Dendritic cell treated with granulocyte-macrophage colony-stimulating factor and Interleukin-4, amounts not matched to agents 40 ng/mL and 50 ng/mL, for 4 days (primary cell): ENCODE data around the gene RAVER1.
"Not testable (repeated sequence)": the region's sequence is repeated elsewhere in the genome, so short reads cannot be mapped to it uniquely, and the experiment has no call there.

Source experiments
- H3K27ac Mint-ChIP-seq: one replicate; pipeline ENCODE4 v1.8.0; 2022; ENCODE audit warnings: mild to moderate bottlenecking, mixed read lengths
- H3K27me3 Mint-ChIP-seq: one replicate; pipeline ENCODE4 v1.8.0; 2022; ENCODE audit warnings: mild to moderate bottlenecking, mixed read lengths
- H3K36me3 Mint-ChIP-seq: one replicate; pipeline ENCODE4 v1.8.0; 2022; ENCODE audit warnings: low read depth, mixed read lengths
- H3K4me1 Mint-ChIP-seq: one replicate; pipeline ENCODE4 v1.8.0; 2022; ENCODE audit warnings: low read depth, mixed read lengths
- H3K4me3 Mint-ChIP-seq: one replicate; pipeline ENCODE4 v1.8.0; 2022; ENCODE audit warnings: mild to moderate bottlenecking, moderate library complexity, mixed read lengths
- H3K9me3 Mint-ChIP-seq: one replicate; pipeline ENCODE4 v1.8.0; 2022; ENCODE audit warnings: mixed read lengths
- intact Hi-C: fragments of 100-400 bp; cut with micrococcal nuclease; formaldehyde crosslinking; loops from one replicate; pipeline ENCODE4 v1.15.0; 2022

The RAVER1 gene

DNA sequence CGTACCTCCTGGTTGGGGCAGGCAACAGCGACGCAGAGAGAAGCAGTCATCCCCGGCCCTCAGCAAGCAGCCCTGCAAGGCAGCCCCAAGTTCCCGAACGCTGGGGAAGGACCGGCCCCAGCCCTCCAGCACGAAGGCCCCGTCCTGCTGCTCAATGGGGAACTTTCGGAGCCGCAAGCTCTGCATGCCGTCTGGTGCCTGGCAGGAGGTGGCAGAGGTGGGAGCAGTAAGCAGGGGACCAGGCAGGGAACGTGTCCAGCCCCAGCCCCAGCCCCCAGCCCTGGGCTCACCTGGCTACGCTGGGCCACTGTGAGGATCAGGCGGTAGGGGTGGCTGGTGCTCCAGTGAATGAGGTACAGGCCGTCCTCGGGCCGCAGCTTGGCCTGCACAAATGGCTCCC, 28.9 kb upstream of the RAVER1 start:
- Mint-ChIP-seq H3K4me1 (no peaks in the 10 kb centered on the region), H3K27ac (no peak overlapping the region), H3K9me3 (no peaks in the 10 kb centered on the region), H3K27me3 (no peaks in the 10 kb centered on the region), H3K4me3 (no peak overlapping the region), H3K36me3 (peaks cover 100% of the 10 kb centered on the region)
- intact Hi-C loops, result no loop called here

DNA sequence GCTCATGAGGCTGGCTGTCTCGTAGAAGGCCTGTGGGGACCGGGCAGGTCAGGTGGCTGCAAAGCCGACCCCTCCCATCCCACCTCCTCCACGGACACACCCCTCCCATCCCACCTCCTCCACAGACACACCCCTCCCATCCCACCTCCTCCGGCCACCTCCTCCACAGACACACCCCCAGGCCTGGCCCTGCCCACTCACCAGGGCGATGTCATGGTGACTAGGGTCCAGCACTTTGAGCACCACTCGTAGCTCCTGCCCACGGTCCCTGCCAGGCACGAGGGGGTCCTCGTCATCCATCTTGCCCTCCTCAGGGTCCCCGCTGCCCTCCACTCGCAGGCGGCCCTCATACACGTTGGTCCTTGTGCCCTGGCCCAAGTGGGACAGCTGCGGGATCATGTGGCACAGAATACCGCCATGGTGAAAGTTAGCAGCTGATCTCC, 28.3 kb upstream of the RAVER1 start:
- H3K36me3 Mint-ChIP-seq, result peaks cover 100% of the 10 kb centered on the region
- no peaks in the 10 kb centered on the region for H3K9me3 Mint-ChIP-seq
- no peaks in the 10 kb centered on the region for H3K27me3 Mint-ChIP-seq
- intact Hi-C loops, result no loop called here
- no peak overlapping the region for H3K27ac Mint-ChIP-seq
- H3K4me1 Mint-ChIP-seq, result no peaks in the 10 kb centered on the region
- no peak overlapping the region for H3K4me3 Mint-ChIP-seq

DNA sequence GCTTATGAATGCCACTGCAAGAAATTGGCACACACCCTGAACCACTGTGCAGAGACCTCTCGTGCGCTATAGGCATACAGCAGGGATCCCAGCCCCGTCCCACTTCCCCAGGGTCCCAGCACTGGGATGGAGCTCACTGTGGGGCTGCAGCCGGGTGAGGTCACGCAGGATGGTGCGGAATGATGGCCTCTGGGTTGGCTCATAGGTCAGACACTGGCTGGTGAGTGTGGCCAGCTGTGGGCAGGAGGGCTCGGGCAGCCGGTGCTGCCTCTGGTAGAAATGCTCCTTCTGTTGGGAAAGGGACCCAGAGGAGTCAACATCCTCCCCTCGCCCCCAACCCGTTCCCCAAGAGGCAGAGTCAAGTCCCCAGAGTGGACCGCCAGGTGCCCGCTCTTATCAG, 23.1 kb upstream of the RAVER1 start:
- Mint-ChIP-seq H3K4me3 (no peak overlapping the region), H3K9me3 (no peaks in the 10 kb centered on the region), H3K27ac (no peak overlapping the region), H3K4me1 (peaks cover 5% of the 10 kb centered on the region), H3K36me3 (peaks cover 100% of the 10 kb centered on the region), H3K27me3 (no peaks in the 10 kb centered on the region)
- intact Hi-C loops, result no loop called here

DNA sequence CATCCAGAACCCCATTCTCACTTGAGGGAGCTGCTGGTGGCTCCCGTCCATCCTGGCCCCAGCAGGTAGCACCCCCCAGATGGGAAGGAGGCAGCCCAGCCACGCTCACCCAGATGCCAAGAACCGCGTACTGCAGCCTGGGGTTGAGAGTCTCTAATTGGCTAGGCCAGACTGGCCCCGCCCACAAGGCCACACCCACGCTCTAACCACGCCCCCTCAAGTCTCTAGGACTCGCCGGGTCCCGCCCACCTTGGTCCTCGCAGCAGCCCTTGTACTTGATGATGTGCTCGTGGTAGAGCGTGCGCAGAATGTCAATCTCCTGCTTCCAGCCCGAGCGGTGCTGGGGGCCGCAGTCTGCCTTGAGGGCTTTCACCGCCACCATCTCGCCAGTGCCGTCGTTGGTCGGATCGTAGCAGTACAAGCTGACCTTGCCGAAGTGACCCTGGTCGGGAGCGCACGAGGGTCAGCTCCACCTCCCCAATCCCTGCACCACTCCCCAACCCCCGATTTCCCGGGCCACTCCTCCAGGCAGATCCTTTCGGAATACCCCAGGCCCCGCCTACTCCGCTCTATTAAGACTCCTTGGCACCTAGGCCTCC, 20.6 kb upstream of the RAVER1 start:
- H3K9me3 Mint-ChIP-seq, result no peaks in the 10 kb centered on the region
- intact Hi-C loops, result no loop called here
- H3K27me3 Mint-ChIP-seq, result no peaks in the 10 kb centered on the region
- no peak overlapping the region for H3K27ac Mint-ChIP-seq
- H3K36me3 Mint-ChIP-seq, result peaks cover 94% of the 10 kb centered on the region
- peaks cover 5% of the 10 kb centered on the region for H3K4me1 Mint-ChIP-seq
- no peak overlapping the region for H3K4me3 Mint-ChIP-seq

DNA sequence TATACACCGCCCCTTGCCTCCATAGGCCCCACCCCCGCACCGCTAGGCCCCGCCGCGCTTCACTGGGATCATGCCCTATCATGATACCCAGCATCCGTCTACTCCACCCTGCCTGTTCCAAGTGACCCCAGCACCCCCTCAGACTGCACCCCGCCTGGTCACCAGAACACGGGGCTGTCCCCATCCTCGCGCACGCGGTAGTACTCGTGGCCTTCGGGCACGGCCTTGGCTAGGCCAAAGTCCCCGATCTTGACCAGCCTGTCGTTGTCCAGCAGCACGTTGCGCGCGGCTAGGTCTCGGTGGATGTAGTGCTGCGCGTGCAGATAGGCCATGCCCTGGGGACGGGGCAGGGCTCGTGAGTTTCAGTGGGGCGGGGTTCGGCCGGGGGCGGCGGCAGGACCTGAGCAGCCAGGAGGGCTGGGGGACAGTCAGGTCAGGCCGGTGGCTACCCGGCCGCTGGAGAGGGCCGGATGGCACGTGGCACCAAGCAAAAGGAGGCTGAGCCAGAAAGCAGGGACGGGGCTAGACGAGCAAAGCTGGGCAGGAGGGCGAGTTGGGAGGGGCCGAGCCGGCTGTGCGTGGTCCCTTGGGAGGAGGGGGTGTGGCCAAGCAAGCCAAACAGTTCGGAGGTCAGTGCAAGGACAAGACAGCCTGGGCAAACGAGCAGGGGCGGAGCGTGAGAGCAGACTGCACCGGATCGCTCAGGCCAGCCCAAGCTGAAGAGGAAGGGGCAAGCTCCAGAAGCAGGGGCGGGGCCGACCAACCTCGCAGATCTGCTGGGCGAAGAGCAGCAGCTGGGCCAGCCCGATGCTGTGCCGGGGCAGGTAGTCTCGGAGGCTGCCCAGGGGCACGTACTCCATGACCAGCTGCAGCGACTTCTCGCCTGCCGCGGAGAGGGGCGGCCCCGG, 19.7 kb upstream of the RAVER1 start:
- H3K36me3 Mint-ChIP-seq, result peaks cover 85% of the 10 kb centered on the region
- intact Hi-C loops, result no loop called here
- H3K27ac Mint-ChIP-seq, result no peak overlapping the region
- peaks cover 5% of the 10 kb centered on the region for H3K4me1 Mint-ChIP-seq
- H3K4me3 Mint-ChIP-seq, result no peak overlapping the region
- no peaks in the 10 kb centered on the region for H3K27me3 Mint-ChIP-seq
- H3K9me3 Mint-ChIP-seq, result no peaks in the 10 kb centered on the region

GRCh38 chr19:10346509-10346908, 13.2 kb upstream of the RAVER1 start:
- Mint-ChIP-seq H3K4me3 (peak overlapping the region; percentile 37), H3K27me3 (no peaks in the 10 kb centered on the region), H3K27ac (peak overlapping the region; percentile 82), H3K4me1 (peaks cover 12% of the 10 kb centered on the region), H3K36me3 (peaks cover 20% of the 10 kb centered on the region), H3K9me3 (no peaks in the 10 kb centered on the region)
- intact Hi-C loops, result no loop called here

DNA sequence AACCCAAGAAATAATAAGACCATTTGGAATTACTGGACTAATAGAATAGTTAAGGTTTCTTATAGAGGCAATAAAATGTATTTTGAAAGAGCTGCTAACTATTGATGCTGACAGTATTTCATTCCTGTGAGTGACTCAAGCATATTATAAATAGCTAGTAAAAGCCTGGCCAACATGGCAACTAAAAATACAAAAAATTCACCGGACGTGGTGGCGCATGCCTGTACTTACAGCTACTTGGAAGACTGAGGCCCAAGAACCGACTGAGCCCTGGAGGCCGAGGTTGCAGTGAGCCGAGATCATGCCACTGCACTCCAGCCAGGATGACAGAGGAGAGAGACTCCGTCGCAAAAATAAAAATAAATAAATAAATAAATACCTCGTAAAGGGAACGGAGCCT, 11.5 kb upstream of the RAVER1 start:
- Mint-ChIP-seq H3K27ac (no peak overlapping the region), H3K4me3 (no peak overlapping the region), H3K9me3 (no peaks in the 10 kb centered on the region), H3K36me3 (peaks cover 3% of the 10 kb centered on the region), H3K4me1 (peaks cover 25% of the 10 kb centered on the region), H3K27me3 (no peaks in the 10 kb centered on the region)
- intact Hi-C loops, result no loop called here

DNA sequence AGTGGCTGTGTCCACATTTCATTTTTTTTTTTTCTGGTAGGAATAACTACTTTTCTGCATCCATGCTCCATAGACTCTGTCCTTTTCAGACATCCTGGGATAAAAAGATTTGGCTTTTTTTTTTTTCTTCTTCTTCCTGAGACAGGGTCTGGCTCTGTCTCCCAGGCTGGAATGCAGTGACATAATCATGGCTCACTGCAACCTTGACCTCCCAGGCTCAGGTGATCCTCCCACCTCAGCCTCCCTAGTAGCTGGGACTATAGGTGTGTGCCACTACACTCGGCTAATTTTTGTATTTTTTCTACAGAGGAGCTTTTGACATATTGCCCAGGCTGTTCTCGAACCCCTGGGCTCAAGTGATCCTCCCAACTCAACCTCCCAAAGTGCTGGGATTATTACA, 10.2 kb upstream of the RAVER1 start:
- intact Hi-C loops, result no loop called here
- peak overlapping the region; percentile 20 for H3K27ac Mint-ChIP-seq
- H3K27me3 Mint-ChIP-seq, result no peaks in the 10 kb centered on the region
- no peaks in the 10 kb centered on the region for H3K36me3 Mint-ChIP-seq
- H3K4me1 Mint-ChIP-seq, result peaks cover 38% of the 10 kb centered on the region
- no peaks in the 10 kb centered on the region for H3K9me3 Mint-ChIP-seq
- H3K4me3 Mint-ChIP-seq, result no peak overlapping the region

- no peak overlapping the region for H3K4me3 Mint-ChIP-seq
- H3K36me3 Mint-ChIP-seq, result peaks cover 10% of the 10 kb centered on the region
- peaks cover 42% of the 10 kb centered on the region for H3K4me1 Mint-ChIP-seq
- no peaks in the 10 kb centered on the region for H3K27me3 Mint-ChIP-seq
- intact Hi-C loops, result no loop called here
- peak overlapping the region; percentile 21 for H3K27ac Mint-ChIP-seq
- H3K9me3 Mint-ChIP-seq, result no peaks in the 10 kb centered on the region
These were observed 6.6 kb upstream of the RAVER1 start for GRCh38 chr19:10339977-10340376.

DNA sequence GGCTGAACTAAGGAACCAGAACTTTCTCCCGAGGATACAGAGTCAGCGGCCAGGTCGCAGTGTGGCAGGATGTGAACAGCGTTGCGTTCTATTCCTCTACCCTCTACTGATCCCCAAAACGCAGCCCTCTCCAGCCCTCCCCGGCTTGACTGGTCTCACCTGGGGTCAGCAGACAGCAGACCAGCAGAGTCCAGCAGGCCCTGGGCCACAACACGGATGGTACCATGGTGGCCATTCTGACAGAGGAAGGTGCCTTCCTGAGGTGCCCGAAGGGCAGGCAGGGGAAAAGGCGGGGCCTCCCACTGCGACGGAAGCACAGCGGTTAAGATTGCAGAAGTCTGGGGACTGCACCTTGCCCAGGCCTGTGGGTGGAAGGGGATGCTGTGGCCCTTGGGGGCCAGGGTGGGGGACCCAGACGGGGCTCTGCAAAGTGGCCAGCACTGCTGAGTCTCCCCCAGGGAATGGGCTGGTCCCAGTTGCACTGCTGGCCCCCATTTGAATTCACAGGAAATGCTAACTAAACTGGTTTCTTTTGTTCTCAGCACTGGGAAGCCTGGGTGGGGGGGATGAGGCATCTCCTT, 6.1 kb upstream of the RAVER1 start, which contains the start of gene ICAM3:
ICAM3 (minus strand) TSS at position 245 of the 581 bp plus-strand sequence; CDS start at position 235, 10 bp downstream.
- intact Hi-C loops, result no loop called here
- no peaks in the 10 kb centered on the region for H3K9me3 Mint-ChIP-seq

DNA sequence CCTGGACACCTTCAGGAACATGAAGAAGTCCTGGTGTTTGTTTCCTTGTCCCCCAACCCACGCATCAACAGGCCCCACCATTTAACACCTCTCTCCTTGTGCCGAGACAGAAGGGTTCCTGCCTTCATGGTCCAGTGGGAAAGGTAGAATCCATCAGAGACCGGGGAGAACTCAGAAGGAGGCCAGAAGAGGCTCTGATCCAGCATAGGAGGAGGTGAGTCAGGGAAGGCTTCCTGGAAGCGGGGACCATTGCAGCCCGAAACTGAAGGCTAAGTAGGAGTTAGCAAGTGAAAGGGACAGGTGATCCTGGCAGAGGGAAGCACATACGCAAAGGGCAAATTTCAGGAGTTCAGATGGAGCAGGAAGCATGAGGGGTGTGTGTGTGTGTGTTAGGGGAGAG, 5.6 kb upstream of the RAVER1 start:
- Mint-ChIP-seq H3K9me3 (no peaks in the 10 kb centered on the region), H3K27me3 (no peaks in the 10 kb centered on the region), H3K27ac (peak overlapping the region; percentile 21), H3K36me3 (peaks cover 10% of the 10 kb centered on the region), H3K4me1 (peaks cover 52% of the 10 kb centered on the region), H3K4me3 (peak overlapping the region; percentile 63)
- intact Hi-C loops, result no loop called here

More for the DNA sequence above, 6.1 kb upstream of the RAVER1 start, which contains the start of gene ICAM3:
- peaks cover 47% of the 10 kb centered on the region for H3K4me1 Mint-ChIP-seq
- H3K27me3 Mint-ChIP-seq, result no peaks in the 10 kb centered on the region
- peak within 1 kb of the TSS; percentile 41 for H3K27ac Mint-ChIP-seq
- peaks cover 10% of the 10 kb centered on the region for H3K36me3 Mint-ChIP-seq
- peak within 1 kb of the TSS; percentile 63 for H3K4me3 Mint-ChIP-seq

DNA sequence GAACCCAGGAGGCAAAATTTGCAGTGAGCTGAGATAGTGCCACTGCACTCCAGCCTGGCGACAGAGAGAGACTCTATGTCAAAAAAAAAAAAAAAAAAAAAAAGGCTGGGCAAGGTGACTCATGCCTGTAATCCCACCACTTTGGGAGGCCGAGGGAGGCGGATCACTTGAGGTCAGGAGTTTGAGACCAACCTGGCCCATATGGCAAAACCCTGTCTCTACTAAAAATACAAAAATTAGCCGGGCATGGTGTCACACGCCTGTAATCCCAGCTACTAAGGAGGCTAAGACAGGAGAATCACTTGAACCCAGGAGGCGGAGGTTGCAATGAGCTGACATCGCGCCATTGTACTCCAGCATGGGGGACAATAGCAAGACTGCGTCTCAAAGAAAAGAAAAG, 3.4 kb upstream of the RAVER1 start:
- H3K4me3 Mint-ChIP-seq, intact Hi-C loops, H3K27me3 Mint-ChIP-seq, H3K9me3 Mint-ChIP-seq, H3K27ac Mint-ChIP-seq: not testable (repeated sequence)
- Mint-ChIP-seq H3K4me1 (peaks cover 71% of the 10 kb centered on the region), H3K36me3 (peaks cover 22% of the 10 kb centered on the region)

GRCh38 chr19:10335352-10335985, 2.1 kb upstream of the RAVER1 start:
- Mint-ChIP-seq H3K4me3 (no peak overlapping the region), H3K4me1 (peaks cover 67% of the 10 kb centered on the region), H3K27ac (peak overlapping the region; percentile 34), H3K36me3 (peaks cover 23% of the 10 kb centered on the region), H3K27me3 (no peaks in the 10 kb centered on the region), H3K9me3 (no peaks in the 10 kb centered on the region)
- intact Hi-C loops, result no loop called here
